ENCODE data around the gene ATP1A2. TPM values are rescaled to one million over a fixed set of nuclear protein-coding genes. Genes with fewer than 3 reads are reported as not detected.
"Not testable (repeated sequence)": the region's sequence is repeated elsewhere in the genome, so short reads cannot be mapped to it uniquely, and the experiment has no call there.

Gene ATP1A2
- total RNA-seq, 1 experiment from 2014 or later: not detected

GRCh38 chr1:160118928-160119327 lies 3.4 kb downstream of the ATP1A2 start:
- Histone ChIP-seq H3K9ac (ENCODE audit: low read length) (no peak overlapping the region), H3K36me3 (ENCODE audit: insufficient read depth, low read length) (no peaks in the 10 kb centered on the region), H3K79me2 (ENCODE audit: low read length) (no peaks in the 10 kb centered on the region), H3K27me3 (ENCODE audit: low read length) (no peaks in the 10 kb centered on the region), H3K9me2 (replicated peaks; ENCODE audit: insufficient read depth, low read length) (no peaks in the 10 kb centered on the region), H3K27ac (ENCODE audit: low read length) (no peak overlapping the region), H3K4me3 (ENCODE audit: low read length) (no peak overlapping the region), H3K4me1 (ENCODE audit: low read length) (no peaks in the 10 kb centered on the region), H3K4me2 (ENCODE audit: low read depth, low read length, poor library complexity, severe bottlenecking) (no peak overlapping the region), H2AFZ (ENCODE audit: low read length) (no peak overlapping the region), H3K9me3 (ENCODE audit: low read length) (no peaks in the 10 kb centered on the region), H4K20me1 (ENCODE audit: insufficient read depth, low read depth, low read length) (no peaks in the 10 kb centered on the region)
- DNase-seq: no peak

GRCh38 chr1:160120797-160121196 lies 5.2 kb downstream of the ATP1A2 start:
- no peak overlapping the region for H3K4me3 ChIP-seq (ENCODE audit: low read length)
- H2AFZ ChIP-seq (ENCODE audit: low read length): no peak overlapping the region
- no peaks in the 10 kb centered on the region for H3K36me3 ChIP-seq (ENCODE audit: insufficient read depth, low read length)
- H3K9me3 ChIP-seq (ENCODE audit: low read length): no peaks in the 10 kb centered on the region
- no peaks in the 10 kb centered on the region for H3K9me2 ChIP-seq (replicated peaks; ENCODE audit: insufficient read depth, low read length)
- no peaks in the 10 kb centered on the region for H3K27me3 ChIP-seq (ENCODE audit: low read length)
- H3K4me1 ChIP-seq (ENCODE audit: low read length): no peaks in the 10 kb centered on the region
- H3K79me2 ChIP-seq (ENCODE audit: low read length): no peaks in the 10 kb centered on the region
- H4K20me1 ChIP-seq (ENCODE audit: insufficient read depth, low read depth, low read length): no peaks in the 10 kb centered on the region
- H3K9ac ChIP-seq (ENCODE audit: low read length): no peak overlapping the region
- no peak for DNase-seq
- H3K4me2 ChIP-seq (ENCODE audit: low read depth, low read length, poor library complexity, severe bottlenecking): no peak overlapping the region
- H3K27ac ChIP-seq (ENCODE audit: low read length): no peak overlapping the region

- H3K27me3 ChIP-seq (ENCODE audit: low read length): no peaks in the 10 kb centered on the region
- no peaks in the 10 kb centered on the region for H3K4me1 ChIP-seq (ENCODE audit: low read length)
- H3K27ac ChIP-seq (ENCODE audit: low read length): no peak overlapping the region
- no peak for DNase-seq
- H2AFZ ChIP-seq (ENCODE audit: low read length): no peak overlapping the region
- H3K4me3 ChIP-seq (ENCODE audit: low read length): no peak overlapping the region
- H4K20me1 ChIP-seq (ENCODE audit: insufficient read depth, low read depth, low read length): no peaks in the 10 kb centered on the region
- H3K9ac ChIP-seq (ENCODE audit: low read length): no peak overlapping the region
- no peak overlapping the region for H3K4me2 ChIP-seq (ENCODE audit: low read depth, low read length, poor library complexity, severe bottlenecking)
- no peaks in the 10 kb centered on the region for H3K9me3 ChIP-seq (ENCODE audit: low read length)
- no peaks in the 10 kb centered on the region for H3K36me3 ChIP-seq (ENCODE audit: insufficient read depth, low read length)
- H3K79me2 ChIP-seq (ENCODE audit: low read length): no peaks in the 10 kb centered on the region
- no peaks in the 10 kb centered on the region for H3K9me2 ChIP-seq (replicated peaks; ENCODE audit: insufficient read depth, low read length)
Observed at GRCh38 chr1:160121388-160121787, 5.8 kb downstream of the ATP1A2 start.

GRCh38 chr1:160122978-160123495 lies 7.5 kb downstream of the ATP1A2 start:
- Histone ChIP-seq H3K9ac (ENCODE audit: low read length) (no peak overlapping the region), H3K27ac (ENCODE audit: low read length) (no peak overlapping the region), H2AFZ (ENCODE audit: low read length) (no peak overlapping the region)

GRCh38 chr1:160123726-160124125 lies 8.2 kb downstream of the ATP1A2 start:
- Histone ChIP-seq H3K4me1 (ENCODE audit: low read length) (no peaks in the 10 kb centered on the region), H3K79me2 (ENCODE audit: low read length) (no peaks in the 10 kb centered on the region), H3K36me3 (ENCODE audit: insufficient read depth, low read length) (no peaks in the 10 kb centered on the region), H2AFZ (ENCODE audit: low read length) (no peak overlapping the region), H3K9ac (ENCODE audit: low read length) (no peak overlapping the region), H4K20me1 (ENCODE audit: insufficient read depth, low read depth, low read length) (no peaks in the 10 kb centered on the region), H3K9me2 (replicated peaks; ENCODE audit: insufficient read depth, low read length) (no peaks in the 10 kb centered on the region), H3K4me2 (ENCODE audit: low read depth, low read length, poor library complexity, severe bottlenecking) (no peak overlapping the region), H3K4me3 (ENCODE audit: low read length) (no peak overlapping the region), H3K27me3 (ENCODE audit: low read length) (no peaks in the 10 kb centered on the region), H3K27ac (ENCODE audit: low read length) (no peak overlapping the region), H3K9me3 (ENCODE audit: low read length) (no peaks in the 10 kb centered on the region)
- DNase-seq: no peak

More at GRCh38 chr1:160122978-160123495, 7.5 kb downstream of the ATP1A2 start:
- no peaks in the 10 kb centered on the region for H4K20me1 ChIP-seq (ENCODE audit: insufficient read depth, low read depth, low read length)
- H3K4me1 ChIP-seq (ENCODE audit: low read length): no peaks in the 10 kb centered on the region
- no peaks in the 10 kb centered on the region for H3K27me3 ChIP-seq (ENCODE audit: low read length)
- no peak overlapping the region for H3K4me3 ChIP-seq (ENCODE audit: low read length)
- no peaks in the 10 kb centered on the region for H3K9me2 ChIP-seq (replicated peaks; ENCODE audit: insufficient read depth, low read length)
- H3K36me3 ChIP-seq (ENCODE audit: insufficient read depth, low read length): no peaks in the 10 kb centered on the region
- DNase-seq: no peak
- H3K9me3 ChIP-seq (ENCODE audit: low read length): no peaks in the 10 kb centered on the region
- H3K4me2 ChIP-seq (ENCODE audit: low read depth, low read length, poor library complexity, severe bottlenecking): no peak overlapping the region
- H3K79me2 ChIP-seq (ENCODE audit: low read length): no peaks in the 10 kb centered on the region

GRCh38 chr1:160124705-160125478 lies 9.3 kb downstream of the ATP1A2 start:
- H2AFZ ChIP-seq (ENCODE audit: low read length): no peak overlapping the region
- H3K9ac ChIP-seq (ENCODE audit: low read length): no peak overlapping the region
- no peaks in the 10 kb centered on the region for H3K27me3 ChIP-seq (ENCODE audit: low read length)
- H3K4me2 ChIP-seq (ENCODE audit: low read depth, low read length, poor library complexity, severe bottlenecking): no peak overlapping the region
- no peaks in the 10 kb centered on the region for H3K4me1 ChIP-seq (ENCODE audit: low read length)
- H3K4me3 ChIP-seq (ENCODE audit: low read length): no peak overlapping the region
- H3K27ac ChIP-seq (ENCODE audit: low read length): no peak overlapping the region
- no peaks in the 10 kb centered on the region for H3K9me3 ChIP-seq (ENCODE audit: low read length)
- H3K79me2 ChIP-seq (ENCODE audit: low read length): no peaks in the 10 kb centered on the region
- no peaks in the 10 kb centered on the region for H3K9me2 ChIP-seq (replicated peaks; ENCODE audit: insufficient read depth, low read length)
- DNase-seq: no peak
- no peaks in the 10 kb centered on the region for H4K20me1 ChIP-seq (ENCODE audit: insufficient read depth, low read depth, low read length)
- H3K36me3 ChIP-seq (ENCODE audit: insufficient read depth, low read length): no peaks in the 10 kb centered on the region

GRCh38 chr1:160125746-160126145 lies 10.2 kb downstream of the ATP1A2 start:
- Histone ChIP-seq H3K4me1 (ENCODE audit: low read length) (no peaks in the 10 kb centered on the region), H2AFZ (ENCODE audit: low read length) (no peak overlapping the region), H3K9ac (ENCODE audit: low read length) (no peak overlapping the region), H3K79me2 (ENCODE audit: low read length) (no peaks in the 10 kb centered on the region), H3K9me3 (ENCODE audit: low read length) (no peaks in the 10 kb centered on the region), H3K4me2 (ENCODE audit: low read depth, low read length, poor library complexity, severe bottlenecking) (no peak overlapping the region), H3K36me3 (ENCODE audit: insufficient read depth, low read length) (no peaks in the 10 kb centered on the region), H3K9me2 (replicated peaks; ENCODE audit: insufficient read depth, low read length) (no peaks in the 10 kb centered on the region), H4K20me1 (ENCODE audit: insufficient read depth, low read depth, low read length) (no peaks in the 10 kb centered on the region), H3K4me3 (ENCODE audit: low read length) (no peak overlapping the region), H3K27me3 (ENCODE audit: low read length) (no peaks in the 10 kb centered on the region), H3K27ac (ENCODE audit: low read length) (no peak overlapping the region)
- no peak for DNase-seq

GRCh38 chr1:160126342-160126741 lies 10.8 kb downstream of the ATP1A2 start:
- H2AFZ ChIP-seq (ENCODE audit: low read length); H3K79me2 ChIP-seq (ENCODE audit: low read length); H3K27ac ChIP-seq (ENCODE audit: low read length); H3K4me2 ChIP-seq (ENCODE audit: low read depth, low read length, poor library complexity, severe bottlenecking); H3K9ac ChIP-seq (ENCODE audit: low read length); H3K36me3 ChIP-seq (ENCODE audit: insufficient read depth, low read length); H4K20me1 ChIP-seq (ENCODE audit: insufficient read depth, low read depth, low read length); H3K9me3 ChIP-seq (ENCODE audit: low read length); DNase-seq; H3K4me1 ChIP-seq (ENCODE audit: low read length); H3K9me2 ChIP-seq (replicated peaks; ENCODE audit: insufficient read depth, low read length); H3K4me3 ChIP-seq (ENCODE audit: low read length); H3K27me3 ChIP-seq (ENCODE audit: low read length): not testable (repeated sequence)

Data from Karpas-422 (cell line).